T-helper 2 cell treated with Interferon-gamma antibody and Interleukin-4, amounts not matched to agents 100 ng/mL and 5 ng/mL, for 36 hours (primary cell): ENCODE measurements around the gene SEL1L. TPM values are rescaled to one million over a fixed set of nuclear protein-coding genes. Genes with fewer than 3 reads are reported as not detected.
"Not testable (repeated sequence)": the region's sequence is repeated elsewhere in the genome, so short reads cannot be mapped to it uniquely, and the experiment has no call there.

Experiments
- intact Hi-C: fragments of 100-400 bp; cut with micrococcal nuclease; formaldehyde crosslinking; loops from one replicate; pipeline ENCODE4 v1.15.1; 2023
- total RNA-seq: library from RNA; stranded (reverse); gene quantifications from 2 replicates; pipeline ENCODE4 v1.2.3, GENCODE V29; 2022

SEL1L gene
- total RNA-seq, 1 donor from 2014 or later = 62.6 TPM

DNA sequence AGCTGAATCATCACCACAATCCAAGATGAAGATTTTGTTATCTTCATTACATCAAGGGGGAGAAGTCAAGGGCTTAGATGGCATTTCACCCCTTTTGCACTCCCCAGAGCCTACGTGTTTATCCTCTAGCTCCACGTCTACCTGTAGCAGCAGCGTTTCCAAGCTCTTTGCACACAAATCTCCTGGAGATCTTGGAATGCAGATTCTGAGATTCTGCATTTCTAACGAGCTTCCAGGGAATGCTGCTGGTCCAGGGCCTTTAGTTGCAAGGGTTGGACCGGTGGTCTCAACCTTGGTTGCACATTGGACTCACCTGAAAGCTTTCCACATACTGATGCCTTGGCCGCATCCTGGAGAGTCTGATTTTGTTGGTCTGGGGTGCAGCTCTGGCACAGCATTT is 84.1 kb downstream of the SEL1L start:
- intact Hi-C loops = no loop called here

DNA sequence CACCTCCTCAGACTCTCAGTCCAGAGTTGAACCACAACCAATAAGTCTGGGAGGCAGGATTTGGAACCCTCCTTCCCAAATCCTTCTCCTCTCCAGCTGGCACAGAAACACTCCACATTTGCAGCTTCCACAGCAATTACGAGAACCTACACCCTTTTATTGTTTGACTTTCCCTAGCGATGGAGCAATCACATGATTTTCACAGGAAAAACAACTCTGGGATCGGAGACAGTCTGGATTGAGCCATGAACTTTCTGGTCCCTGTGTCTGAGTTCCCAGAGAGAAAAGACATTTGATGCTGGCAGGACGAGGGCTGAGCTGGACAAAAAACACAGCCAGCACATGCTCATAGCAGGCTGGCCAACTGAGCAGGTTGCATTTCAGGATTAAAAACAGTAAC is 84.5 kb downstream of the SEL1L start:
- intact Hi-C loops = no loop called here

DNA sequence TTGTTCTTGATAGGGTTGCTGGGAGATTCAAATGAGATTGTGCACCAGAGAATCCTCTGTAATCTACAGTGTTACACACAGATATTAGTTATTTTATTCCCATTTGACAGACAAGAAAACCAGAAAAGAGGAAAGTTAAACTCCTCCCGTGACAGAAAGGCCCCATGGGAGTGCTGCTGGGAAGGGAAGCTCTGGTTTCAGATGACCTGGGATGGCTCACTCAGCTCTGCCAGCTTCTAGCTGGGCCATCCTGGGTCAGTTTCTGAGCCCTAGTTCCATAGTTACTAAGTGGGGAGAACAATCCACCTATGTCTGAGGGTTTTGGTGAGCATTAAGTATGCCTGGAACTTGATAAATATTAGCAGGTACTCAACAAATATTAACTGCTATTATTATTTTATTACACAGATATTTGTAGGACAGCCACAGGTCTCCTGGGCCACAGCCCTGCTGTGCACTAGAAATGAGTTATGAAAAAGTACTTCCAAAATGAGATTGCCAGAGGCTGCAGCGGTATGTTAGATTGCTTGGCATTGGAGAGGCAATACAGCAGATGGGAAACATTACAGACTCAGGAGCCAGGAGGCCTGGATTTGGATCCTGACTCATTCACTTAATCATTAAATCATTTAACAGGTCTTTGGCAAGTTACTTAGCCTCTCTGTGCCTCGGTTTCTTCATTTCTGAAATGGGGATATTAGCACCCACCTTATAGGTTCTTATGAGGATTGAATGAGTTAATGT is 86.5 kb downstream of the SEL1L start:
- intact Hi-C loops = no loop called here

DNA sequence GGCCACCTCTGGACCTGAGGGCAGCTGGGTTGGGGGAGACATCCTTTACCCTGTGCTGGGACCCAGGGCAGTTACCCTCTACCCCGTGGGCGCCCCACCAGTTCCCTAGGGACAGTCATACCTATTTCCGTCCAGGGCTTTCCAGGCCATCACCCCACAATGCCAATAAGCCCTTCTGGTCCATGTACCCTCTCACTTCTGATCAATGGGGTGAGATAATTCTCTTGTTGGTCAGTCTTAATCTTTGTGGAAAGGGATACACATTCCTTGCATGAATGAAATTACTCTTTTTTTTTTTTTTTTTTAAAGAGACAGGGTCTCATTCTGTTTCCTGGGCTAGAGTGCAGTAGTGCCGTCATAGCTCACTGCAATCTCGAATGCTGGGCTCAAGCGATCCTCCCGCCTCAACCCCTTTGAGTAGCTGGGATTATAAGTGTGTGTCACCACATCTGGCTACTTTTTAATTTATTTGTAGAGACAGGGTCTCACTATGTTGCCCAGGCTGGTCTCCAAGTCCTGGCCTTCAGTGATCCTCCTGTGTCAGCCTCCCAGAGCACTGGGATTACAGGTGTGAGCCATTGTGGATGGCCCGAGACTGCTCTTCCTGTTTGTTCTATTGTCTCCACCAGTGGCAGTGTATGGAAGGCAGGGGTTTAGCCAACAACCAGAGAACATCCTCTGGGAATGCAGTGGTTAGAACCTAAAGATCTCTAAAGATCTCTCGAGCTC is 87.2 kb downstream of the SEL1L start:
- intact Hi-C loops = no loop called here

DNA sequence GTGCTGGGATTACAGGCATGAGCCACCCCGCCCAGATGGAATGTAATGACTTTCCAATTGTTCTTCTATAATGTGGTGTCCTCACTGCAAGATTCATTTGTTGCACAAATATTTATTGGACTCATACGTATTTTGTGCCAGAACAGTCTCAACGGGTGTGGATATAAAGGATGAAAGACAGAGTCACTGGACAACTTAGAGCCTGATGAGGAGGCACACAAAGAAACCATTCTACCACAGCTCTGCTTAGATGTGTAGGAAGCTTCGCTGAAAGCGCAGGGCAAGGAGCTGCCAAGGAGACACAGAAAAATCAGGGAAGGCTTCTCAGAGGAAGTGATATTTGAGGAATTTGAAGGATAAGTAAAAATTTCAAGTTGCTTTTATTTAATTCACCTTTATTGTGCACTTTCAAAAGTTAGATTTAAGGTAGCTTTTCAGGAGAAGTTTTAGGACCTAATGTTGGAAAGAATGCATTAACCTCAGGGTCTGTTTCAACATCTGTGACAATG is 92.0 kb downstream of the SEL1L start:
- intact Hi-C loops = no loop called here

DNA sequence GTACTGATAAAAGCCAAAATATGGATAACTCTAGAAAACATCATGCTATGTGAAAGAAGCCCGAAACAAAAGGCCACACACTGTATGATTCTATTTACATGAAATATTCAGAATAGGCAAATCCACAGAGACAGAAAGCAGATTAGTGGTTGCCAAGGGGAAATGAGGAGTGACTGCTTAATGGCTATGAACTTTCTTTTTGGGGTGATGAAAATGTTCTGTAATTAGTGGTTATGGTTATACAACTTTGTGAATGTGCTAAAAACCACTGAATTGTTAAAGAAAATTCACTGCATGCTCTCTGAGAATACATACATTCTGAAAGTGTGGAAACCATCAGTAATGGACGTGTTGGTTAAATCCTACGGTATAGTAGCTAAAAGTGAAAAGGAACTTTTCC is 93.6 kb downstream of the SEL1L start:
- intact Hi-C loops = no loop called here

DNA sequence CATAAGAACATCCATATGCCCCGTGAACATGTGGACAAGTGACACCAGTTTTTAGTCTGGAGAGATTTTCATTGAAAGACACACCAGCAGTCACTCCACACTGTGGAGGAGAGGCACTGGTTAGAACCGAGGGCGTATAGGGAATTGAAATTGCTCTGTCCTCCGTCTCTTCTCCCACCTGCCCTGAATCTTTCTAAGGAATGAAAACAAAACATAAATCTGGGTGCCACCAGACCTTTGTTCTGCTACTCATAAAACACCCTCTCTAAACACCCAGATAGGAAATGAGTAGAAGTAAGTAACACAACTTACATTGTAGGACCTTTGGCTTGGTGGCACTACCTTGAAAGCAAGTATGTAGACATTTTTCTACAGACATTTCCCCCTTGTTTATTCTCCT is 96.4 kb downstream of the SEL1L start:
- intact Hi-C loops = no loop called here

DNA sequence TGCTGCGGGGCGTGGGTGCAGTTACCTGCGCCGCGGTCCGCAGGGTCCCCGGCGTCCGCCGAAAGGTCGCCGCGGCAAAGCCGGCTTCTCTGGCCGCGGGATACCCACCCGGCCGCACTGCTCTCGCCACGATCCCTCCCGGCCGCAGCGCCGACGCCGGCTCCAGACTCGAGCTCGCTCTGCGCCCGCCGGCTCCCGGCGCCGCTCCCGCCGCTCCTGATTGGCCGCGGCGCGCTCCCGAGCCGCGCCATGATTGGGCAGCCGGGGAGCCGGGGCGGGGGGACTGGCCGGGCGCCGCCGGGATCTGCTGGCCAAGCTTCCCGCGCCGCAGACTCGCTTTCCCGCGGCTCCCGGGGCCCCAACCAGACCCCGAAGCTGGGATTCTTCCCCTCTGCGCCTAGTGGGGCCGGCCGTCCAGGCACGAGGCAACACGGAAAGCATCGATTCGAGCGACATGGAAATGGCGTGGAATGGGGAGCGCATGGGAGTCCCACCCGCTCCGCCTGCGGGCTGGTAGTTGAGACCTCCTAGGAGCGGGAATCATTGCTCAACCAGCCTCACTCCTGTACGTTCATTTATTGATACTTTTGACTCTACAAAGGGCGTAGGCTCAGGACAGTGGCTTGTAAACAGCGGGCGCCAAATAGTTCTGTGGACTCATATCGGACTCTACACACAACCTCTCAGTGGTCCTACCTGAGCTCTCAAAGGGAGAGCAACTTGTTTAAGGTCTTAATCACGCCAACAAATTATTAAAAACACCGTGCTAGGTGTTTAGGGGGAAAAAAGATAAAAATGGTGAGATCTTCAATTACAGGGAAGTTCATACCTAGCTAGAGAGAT is 97.1 kb downstream of the SEL1L start:
- intact Hi-C loops = no loop called here

DNA sequence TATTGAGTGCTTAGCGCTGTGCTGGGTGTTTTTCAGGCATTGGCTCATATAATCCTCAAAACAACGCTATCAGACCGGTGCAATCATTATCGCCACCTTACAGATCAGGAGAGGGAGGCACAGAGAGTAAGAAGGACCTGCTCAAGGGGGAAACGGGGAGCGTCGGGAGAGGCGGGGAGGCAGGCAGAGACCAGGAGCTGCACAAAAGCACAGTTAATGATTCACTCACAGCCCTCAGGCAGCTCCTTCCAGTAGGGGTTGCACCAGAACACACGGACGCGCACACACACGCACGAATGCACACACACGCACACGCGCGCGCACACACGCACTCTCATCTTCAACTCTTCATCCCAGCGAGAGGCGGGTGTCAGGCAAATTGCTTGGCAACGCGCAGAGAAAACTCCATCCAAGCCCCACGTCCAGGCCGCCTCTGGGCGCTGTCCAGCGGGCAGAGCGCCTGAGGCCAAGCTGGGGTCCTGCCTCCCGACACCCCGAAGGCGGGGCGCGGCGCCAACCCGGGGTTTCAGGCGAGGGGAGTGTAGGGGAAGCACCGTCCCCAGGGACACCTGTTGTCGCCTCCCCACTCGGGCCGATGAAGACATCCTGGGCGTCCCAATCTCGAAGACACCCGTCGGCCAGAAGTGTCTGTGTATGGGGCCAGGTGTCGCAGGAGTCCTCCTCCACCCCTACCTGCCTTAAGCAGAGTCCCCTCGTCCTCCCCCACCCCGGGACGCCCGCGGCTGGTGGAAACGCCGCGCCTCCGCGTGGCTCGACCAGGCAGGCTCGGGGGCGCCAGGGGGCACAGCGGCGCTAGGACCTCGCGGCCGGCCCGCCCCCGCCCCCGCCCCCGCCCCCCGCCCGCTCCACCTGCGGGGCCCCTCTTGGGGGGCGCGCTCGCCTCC is 98.0 kb downstream of the SEL1L start:
- intact Hi-C loops = no loop called here

DNA sequence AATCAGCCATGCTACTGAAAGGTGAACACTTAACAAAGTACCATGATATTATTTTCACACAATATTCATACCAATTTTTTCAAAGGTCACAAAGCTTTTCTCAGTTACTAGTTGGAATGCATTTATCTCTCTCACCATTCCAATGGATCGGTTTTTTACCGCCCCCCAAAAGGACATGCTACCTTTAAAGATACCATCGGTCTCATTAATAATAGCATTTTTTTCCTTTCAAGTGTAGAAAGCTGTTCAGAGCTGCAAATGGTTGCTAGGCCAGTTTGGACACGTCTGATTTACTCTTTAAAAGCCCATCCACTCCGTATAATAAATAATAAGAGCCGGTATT is 98.6 kb downstream of the SEL1L start:
- intact Hi-C loops = no loop called here

DNA sequence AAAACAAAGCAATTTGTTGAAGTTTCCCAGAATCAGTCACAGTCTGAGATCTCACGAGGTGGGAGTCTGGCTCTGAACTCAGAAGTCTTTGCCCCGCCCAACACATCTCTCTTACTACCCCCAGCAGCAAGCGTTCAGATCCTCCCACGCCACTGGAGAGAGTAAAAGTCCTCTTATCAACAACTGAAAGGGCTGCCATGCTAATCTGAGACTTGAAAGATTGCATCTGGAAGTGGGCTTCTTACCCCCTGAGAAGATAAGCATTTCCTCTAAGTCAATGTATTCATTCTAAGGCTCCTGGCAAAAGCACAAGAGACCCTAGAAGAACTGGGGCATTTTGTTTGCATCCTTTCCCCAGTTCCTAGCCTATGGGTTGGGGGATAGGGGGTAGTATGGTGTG is 99.4 kb downstream of the SEL1L start:
- intact Hi-C loops = no loop called here

DNA sequence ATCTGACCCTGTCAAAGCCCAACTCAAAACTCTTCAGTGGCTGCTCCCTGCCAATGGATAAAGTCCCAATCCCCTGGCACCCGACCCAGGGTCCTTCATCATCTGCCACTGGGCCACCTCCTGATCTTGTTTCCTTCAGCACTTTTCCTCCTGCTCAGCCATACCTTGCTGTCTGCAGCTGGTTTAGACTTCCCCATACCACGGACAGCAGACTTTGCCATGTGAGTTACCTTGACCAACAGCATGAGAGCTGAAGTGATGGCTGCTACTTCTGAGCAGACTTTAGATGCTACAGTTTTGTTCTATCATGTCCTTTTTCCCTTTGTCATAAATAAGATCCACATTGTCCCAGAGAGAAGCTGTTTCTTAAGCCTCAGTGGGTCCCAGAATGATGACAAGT is 100.3 kb downstream of the SEL1L start:
- intact Hi-C loops = no loop called here

DNA sequence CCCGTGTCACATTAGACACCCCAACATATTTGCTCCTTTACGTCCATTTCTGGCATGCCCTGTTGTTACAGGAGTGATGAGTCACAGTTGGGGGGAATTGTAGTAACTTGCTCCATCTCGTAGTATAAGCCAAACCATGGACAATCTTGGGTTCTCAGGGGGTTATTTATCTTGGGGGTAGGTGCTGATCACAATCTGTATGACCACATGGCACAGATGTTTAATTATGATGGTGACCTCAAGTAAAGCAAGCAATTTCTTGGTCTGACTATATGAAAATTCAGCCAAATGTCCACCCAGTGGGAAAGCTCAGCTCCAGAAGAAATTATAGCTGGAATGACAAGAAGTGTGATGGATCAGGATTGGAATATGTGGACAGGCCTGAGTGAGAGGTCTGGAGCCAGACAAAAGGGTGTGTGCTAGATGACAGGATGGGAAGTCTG is 101.4 kb downstream of the SEL1L start:
- intact Hi-C loops = no loop called here

DNA sequence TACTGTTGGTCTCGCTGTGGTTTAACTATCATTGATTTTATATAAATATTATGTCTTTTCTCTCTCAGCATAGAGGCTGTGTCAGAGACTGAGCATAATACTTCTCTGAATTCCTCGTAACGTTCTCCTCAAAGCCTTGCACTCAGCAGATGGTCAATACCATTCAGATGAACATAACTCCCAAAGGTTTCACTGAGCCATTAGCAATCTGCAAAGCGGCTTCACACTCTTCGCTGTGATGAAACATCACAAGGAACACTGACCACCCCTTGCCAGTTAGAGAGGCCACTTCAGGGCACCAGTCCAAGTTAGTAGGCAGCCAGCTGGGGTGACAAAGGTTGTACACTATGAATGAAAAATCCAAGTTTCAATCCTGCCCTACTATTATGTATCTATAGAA is 103.4 kb downstream of the SEL1L start:
- intact Hi-C loops = no loop called here

DNA sequence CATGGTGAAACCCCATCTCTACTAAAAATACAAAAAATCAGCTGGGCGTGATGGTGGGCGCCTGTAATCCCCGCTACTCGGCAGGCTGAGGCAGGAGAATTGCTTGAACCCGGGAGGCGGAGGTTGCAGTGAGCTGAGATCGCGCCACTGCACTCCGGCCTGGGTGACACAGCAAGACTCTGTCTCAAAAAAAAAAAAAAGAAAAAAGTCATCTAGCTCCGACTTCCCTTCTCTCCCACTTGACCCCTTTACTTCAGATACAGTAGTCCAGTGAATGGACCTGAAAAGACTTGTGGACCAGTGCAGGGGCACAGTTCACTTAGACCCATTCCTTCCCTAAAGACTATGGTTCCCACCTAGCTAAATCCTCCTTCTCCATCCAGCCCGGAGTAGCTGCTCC is 103.9 kb downstream of the SEL1L start:
- intact Hi-C loops = not testable (repeated sequence)

DNA sequence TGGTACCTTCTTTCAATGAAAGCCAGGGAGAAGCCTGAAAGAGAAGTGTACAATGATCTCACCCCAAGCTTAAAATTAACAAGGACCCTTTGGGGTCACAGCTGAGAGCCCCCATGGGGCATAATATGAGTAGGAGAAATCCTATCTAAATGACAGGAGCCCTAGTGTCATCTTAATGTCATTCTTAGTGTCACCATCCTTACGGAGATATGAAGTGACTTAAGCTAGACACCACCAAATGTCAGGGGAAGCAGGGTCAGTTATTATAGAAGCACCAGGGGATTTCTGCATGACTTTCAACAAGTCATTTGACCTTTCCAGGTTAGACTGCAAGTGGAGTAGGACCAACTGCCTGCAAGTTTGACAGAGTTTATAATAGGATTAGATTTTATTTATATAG is 104.6 kb downstream of the SEL1L start:
- intact Hi-C loops = no loop called here

DNA sequence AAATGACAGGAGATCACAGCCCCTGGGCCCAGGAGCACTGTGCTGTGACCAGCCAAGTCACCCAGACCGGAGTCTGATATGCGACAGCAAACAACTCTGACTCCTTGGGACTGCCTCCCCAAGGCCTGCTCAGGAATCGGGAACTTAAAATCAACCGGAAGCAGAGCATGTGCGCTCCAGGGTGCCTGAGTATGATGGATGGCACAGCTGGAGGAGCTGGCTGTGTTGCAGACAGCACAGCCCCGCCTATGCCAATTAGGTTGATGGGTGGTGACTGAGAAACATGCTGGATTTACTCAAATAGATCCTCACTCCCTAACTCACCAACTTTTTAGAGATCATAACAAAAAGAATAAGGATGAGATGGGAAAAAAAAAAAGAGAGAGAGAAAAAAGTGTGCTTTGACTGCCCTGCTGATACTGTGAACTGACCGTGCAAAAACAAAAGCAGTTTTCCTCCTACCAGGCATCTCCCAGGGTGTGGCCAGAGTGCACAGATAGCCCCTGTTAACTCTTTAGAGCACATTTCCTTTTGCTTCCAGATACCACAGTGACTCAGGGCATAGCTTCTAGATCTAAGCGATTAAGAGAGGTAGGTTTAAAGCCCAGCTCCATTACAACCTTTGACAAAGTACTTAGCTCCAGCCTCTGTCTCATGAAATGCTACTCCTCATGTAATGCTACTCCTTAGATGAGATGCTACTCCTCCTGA is 106.2 kb downstream of the SEL1L start:
- intact Hi-C loops = no loop called here

DNA sequence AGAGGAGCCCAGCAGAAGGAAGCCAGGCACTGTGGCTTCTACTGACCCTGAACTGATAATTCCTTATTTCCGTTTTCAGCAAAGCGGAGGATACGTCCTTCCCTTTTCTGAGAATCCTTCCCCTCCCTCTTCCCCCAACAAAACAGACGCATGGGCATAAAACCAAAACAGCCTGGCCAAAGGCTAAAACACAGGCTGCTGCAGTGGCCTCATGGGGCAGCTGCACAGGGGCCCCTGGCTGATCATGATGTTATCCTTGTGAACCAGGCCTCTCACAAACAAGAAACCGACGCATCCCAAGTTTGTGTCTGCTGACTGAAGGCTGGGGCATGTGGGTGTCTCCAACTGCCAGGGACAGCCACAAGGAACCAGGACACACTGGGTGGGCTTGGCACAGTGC is 110.1 kb downstream of the SEL1L start:
- intact Hi-C loops = no loop called here
